GM12801 (cell line): ENCODE results near the gene MICAL2.

Experiments used
- CTCF ChIP-seq: IDR thresholded peaks from one replicate; pipeline ENCODE4 v1.5.1; 2011; ENCODE audit warnings: control low read depth; ENCODE audit not compliant: insufficient read length; ENCODE audit errors: extremely low read depth

Gene MICAL2

DNA sequence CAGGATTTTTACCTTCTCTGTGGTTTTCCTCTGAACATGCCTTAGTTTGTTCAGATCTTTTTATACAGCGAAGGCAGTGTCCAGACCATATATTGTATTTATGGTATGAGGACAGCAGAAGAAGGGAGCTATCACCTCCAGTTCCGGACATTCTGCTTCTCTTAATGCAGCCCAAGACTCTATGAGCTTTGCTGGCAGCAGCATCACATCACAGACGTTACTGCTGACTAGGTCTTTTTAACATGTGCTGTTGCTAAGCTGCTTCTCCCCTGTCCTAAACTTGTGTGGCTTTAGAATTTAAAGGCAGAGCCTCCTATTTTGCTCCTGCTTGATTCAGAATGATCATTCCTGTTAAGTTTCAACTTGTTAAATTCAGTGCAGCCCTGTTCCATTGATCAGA lies 13.4 kb downstream of the MICAL2 start:
- no peak for TF ChIP-seq CTCF

DNA sequence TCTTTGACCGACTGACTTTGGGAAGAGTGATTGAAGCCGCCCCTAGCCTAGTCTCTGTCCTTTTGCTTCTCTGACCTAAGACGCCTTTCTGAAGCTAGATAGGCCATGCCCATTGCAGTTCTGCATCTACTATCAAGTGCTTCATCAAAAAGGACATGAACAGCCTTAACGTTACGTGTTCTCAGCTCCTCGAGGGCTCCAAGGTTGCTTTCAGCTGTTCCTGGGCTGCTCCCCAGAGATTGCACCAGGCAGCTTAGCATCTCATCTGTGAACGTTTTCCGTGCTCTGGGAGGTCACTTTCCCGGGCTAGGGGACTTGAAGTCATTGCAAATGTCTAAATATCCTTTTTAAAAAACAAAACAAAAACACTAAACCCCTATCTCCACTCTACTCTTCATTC lies 13.9 kb downstream of the MICAL2 start:
- no peak for TF ChIP-seq CTCF

GRCh38 chr11:12125609-12126149 lies 15.3 kb downstream of the MICAL2 start:
- TF ChIP-seq CTCF, result no peak

GRCh38 chr11:12126344-12127019 lies 16.1 kb downstream of the MICAL2 start:
- no peak for TF ChIP-seq CTCF

DNA sequence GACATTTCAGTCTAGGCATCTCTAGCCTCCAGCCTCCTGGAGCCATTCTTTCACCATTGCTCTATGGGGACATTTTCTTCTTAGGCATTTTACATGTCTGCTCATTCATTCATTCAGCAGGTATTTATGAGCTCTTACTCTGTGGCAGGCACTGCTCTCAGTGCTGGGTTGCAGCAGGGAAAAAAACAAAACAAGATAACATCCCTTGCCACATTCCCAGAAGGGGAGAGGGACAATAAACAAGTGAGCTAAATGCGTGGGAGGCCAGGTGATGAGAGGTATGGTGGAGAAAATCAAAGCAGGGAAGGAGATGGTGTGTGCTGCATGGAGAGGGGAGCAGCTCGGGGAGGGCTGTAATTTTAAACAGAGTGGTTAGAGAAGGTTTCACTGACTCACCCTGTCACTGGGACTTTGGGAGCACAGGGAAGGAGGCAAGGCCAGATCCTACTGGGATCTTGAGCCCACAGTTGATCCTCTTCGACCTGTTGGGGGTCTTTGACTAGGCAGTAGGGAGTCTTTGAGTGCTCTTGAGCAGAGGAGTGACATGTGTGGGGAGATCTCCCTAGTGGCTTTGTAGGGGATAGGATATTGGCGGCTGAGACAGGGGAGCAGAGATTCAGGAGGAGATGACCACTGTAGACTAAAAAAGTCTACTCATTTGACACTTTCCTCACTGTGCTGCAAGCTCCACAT lies 17.0 kb downstream of the MICAL2 start:
- TF ChIP-seq CTCF, result no peak

DNA sequence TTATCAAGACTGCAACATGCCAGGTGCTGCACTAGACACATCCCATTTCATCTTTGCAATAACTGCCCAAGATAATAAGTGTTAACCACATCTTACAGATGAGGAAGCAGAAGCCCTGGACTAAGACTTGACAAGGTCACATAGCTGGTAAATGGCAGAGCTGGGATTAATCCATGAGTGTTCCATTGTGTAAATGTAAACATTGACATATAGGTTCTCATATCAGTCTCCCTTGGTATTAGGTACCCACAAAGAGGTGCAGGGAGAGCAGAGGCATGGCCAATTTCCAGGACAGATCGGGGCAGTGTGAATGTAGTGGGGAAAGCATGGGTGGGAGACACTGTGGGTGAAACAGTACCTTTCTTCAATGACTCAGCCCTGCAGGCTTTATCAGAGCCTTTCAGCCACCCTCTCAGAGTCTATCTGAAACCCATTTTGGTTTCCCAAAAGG lies 17.9 kb downstream of the MICAL2 start:
- TF ChIP-seq CTCF, result no peak

DNA sequence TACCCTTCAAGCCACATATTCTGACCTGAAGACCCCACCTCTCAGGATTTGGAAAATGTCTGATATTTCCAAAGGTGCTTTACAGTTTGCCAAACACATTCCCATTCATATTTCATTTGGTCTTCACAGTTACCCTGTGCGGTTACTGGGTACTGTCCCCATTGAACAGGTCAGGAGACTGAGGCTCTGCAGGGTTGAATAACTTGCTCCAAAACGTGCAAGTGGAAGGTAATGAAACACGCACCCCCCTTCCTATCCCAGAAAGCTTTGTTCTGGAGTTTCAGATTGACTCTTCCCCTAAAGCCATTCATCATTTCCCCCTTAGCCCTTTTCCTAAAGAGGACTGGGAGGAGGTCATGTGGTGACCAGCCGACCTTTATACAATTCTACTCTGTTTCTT lies 18.8 kb downstream of the MICAL2 start:
- TF ChIP-seq CTCF, result no peak
